Neural cell (in vitro differentiated cells): Measurements from ENCODE around the gene PTPRK.

Source experiments
- POLR2AphosphoS5 ChIP-seq: IDR thresholded peaks from 2 replicates; pipeline ENCODE4 v1.6.1; 2012
- TF ChIP-seq, protein P1 (sequence below): fragments of 450-650 bp; IDR thresholded peaks from 2 replicates; pipeline ENCODE4 v1.5.1; 2014; ENCODE audit warnings: antibody characterized with exemption, mild to moderate bottlenecking, moderate library complexity; ENCODE audit not compliant: poor library complexity, severe bottlenecking
- TF ChIP-seq, protein P2 (sequence below): IDR thresholded peaks from 2 replicates; pipeline ENCODE4 v1.6.1; 2012; ENCODE audit warnings: borderline replicate concordance

DNA sequence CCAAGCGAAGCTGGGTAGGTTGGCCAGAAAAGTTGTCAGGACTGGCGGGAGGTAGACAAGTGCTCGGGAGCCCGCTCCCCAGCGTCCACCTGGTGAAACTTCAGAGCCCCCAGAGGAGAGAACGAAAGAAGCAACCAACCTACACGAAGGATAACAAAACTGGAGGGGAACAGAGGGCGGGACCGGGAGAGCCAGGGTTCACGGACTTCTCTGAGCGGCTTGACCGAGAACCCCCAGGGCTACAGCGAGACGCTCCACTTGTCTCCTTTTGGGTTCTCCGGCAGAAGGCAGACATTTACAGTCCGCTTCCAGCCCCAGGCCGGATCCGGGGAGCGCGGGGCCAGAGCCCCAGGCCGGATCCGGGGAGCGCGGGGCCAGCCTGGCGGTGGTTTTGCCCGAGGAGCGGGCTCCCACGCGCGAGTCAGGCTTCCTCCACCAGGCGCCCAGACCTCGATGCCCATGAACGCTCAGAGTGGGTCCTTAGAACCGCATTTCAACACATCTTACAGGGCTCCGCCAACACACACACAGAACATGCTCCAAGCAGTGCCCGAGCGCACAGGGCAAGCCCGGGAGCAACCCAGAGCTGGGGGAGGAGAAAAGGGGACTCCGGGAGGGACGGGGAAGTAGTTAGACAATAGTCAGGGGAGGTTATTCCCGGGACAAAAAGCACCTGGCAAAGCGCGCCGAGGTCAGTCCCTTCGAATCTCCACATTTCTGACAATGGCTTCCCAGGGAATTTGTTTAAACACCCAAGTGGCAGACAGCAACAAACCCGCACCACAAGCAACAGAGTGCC, 1.1 kb downstream of the PTPRK start:
- TF ChIP-seq, protein P1, sequence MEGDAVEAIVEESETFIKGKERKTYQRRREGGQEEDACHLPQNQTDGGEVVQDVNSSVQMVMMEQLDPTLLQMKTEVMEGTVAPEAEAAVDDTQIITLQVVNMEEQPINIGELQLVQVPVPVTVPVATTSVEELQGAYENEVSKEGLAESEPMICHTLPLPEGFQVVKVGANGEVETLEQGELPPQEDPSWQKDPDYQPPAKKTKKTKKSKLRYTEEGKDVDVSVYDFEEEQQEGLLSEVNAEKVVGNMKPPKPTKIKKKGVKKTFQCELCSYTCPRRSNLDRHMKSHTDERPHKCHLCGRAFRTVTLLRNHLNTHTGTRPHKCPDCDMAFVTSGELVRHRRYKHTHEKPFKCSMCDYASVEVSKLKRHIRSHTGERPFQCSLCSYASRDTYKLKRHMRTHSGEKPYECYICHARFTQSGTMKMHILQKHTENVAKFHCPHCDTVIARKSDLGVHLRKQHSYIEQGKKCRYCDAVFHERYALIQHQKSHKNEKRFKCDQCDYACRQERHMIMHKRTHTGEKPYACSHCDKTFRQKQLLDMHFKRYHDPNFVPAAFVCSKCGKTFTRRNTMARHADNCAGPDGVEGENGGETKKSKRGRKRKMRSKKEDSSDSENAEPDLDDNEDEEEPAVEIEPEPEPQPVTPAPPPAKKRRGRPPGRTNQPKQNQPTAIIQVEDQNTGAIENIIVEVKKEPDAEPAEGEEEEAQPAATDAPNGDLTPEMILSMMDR: peak; percentile 47
- TF ChIP-seq POLR2AphosphoS5: peak; percentile 5
- TF ChIP-seq, protein P2, sequence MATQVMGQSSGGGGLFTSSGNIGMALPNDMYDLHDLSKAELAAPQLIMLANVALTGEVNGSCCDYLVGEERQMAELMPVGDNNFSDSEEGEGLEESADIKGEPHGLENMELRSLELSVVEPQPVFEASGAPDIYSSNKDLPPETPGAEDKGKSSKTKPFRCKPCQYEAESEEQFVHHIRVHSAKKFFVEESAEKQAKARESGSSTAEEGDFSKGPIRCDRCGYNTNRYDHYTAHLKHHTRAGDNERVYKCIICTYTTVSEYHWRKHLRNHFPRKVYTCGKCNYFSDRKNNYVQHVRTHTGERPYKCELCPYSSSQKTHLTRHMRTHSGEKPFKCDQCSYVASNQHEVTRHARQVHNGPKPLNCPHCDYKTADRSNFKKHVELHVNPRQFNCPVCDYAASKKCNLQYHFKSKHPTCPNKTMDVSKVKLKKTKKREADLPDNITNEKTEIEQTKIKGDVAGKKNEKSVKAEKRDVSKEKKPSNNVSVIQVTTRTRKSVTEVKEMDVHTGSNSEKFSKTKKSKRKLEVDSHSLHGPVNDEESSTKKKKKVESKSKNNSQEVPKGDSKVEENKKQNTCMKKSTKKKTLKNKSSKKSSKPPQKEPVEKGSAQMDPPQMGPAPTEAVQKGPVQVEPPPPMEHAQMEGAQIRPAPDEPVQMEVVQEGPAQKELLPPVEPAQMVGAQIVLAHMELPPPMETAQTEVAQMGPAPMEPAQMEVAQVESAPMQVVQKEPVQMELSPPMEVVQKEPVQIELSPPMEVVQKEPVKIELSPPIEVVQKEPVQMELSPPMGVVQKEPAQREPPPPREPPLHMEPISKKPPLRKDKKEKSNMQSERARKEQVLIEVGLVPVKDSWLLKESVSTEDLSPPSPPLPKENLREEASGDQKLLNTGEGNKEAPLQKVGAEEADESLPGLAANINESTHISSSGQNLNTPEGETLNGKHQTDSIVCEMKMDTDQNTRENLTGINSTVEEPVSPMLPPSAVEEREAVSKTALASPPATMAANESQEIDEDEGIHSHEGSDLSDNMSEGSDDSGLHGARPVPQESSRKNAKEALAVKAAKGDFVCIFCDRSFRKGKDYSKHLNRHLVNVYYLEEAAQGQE: no peak
